A673 (cell line): ENCODE results near the gene MRPS21. TPM values are rescaled to one million over a fixed set of nuclear protein-coding genes. Genes with fewer than 3 reads are reported as not detected.

Source experiments
- BruUV-seq: library from RNA; stranded (reverse); fragments of 400-500 nt; replicated peaks from 2 replicates; lab custom pipeline; 2021; lab: Mats Ljungman, UMichigan
- CTCF ChIA-PET: fragments of 300-600 bp; sonication (Branson Sonifier 250); formaldehyde crosslinking; loops from one replicate; lab custom pipeline; 2022; ENCODE audit warnings: antibody characterized with exemption; lab: Charles Lee
- POLR2A ChIA-PET: fragments of 300-600 bp; sonication (Branson Sonifier 250); formaldehyde crosslinking; loops from one replicate; lab custom pipeline; 2022; ENCODE audit warnings: antibody characterized with exemption; ENCODE audit not compliant: low non-redundant PET; lab: Charles Lee
- DNase-seq: peaks from one replicate; pipeline ENCODE4 v3.0.0-alpha.2; 2015; ENCODE audit warnings: low spot score
- H3K27ac ChIP-seq: fragments of 200-600 bp; sonication (generic); 2 replicates; pipeline ENCODE4 v1.5.1; 2016; ENCODE audit warnings: mixed run types, low read depth, mild to moderate bottlenecking, mixed read lengths, antibody characterized with exemption, low read length; ENCODE audit not compliant: poor library complexity, severe bottlenecking
- H3K27me3 ChIP-seq: fragments of 200-600 bp; sonication (generic); replicated peaks from 2 replicates; pipeline ENCODE4 v1.6.1; 2017; ENCODE audit warnings: mixed run types, low read depth, mild to moderate bottlenecking, mixed read lengths, antibody characterized with exemption, low read length; ENCODE audit not compliant: insufficient read depth, poor library complexity
- H3K36me3 ChIP-seq: fragments of 200-600 bp; sonication (generic); 2 replicates; pipeline ENCODE4 v1.6.1; 2016; ENCODE audit warnings: mixed run types, mild to moderate bottlenecking, mixed read lengths, antibody characterized with exemption, low read length; ENCODE audit not compliant: insufficient read depth, poor library complexity, severe bottlenecking
- H3K4me1 ChIP-seq: fragments of 200-600 bp; sonication (generic); 2 replicates; pipeline ENCODE4 v1.6.1; 2017; ENCODE audit warnings: mixed run types, mild to moderate bottlenecking, mixed read lengths, antibody characterized with exemption, low read length; ENCODE audit not compliant: insufficient read depth, poor library complexity, severe bottlenecking
- H3K4me3 ChIP-seq: fragments of 200-600 bp; sonication (generic); 2 replicates; pipeline ENCODE4 v1.5.1; 2016; ENCODE audit warnings: low read depth, mixed run types, mild to moderate bottlenecking, mixed read lengths, low read length; ENCODE audit not compliant: poor library complexity, severe bottlenecking
- H3K9me3 ChIP-seq: fragments of 200-600 bp; sonication (generic); 2 replicates; pipeline ENCODE4 v1.6.1; 2016; ENCODE audit warnings: mixed run types, low read depth, mild to moderate bottlenecking, mixed read lengths, antibody characterized with exemption, low read length; ENCODE audit not compliant: poor library complexity, severe bottlenecking
- EZH2 ChIP-seq: fragments of 200-600 bp; sonication (generic); IDR thresholded peaks from 2 replicates; pipeline ENCODE4 v1.6.1; 2017; ENCODE audit warnings: borderline replicate concordance, low read depth, mild to moderate bottlenecking, mixed read lengths, antibody characterized with exemption, low read length; ENCODE audit not compliant: poor library complexity, severe bottlenecking
- intact Hi-C: fragments of 100-400 bp; cut with micrococcal nuclease; formaldehyde crosslinking; loops from one replicate; pipeline ENCODE4 v1.10.0; 2022; ENCODE audit not compliant: unreplicated experiment
- total RNA-seq: library from RNA; stranded (reverse); gene quantifications from 2 replicates; pipeline ENCODE4 v1.2.3, GENCODE V29; 2021
- TF ChIP-seq, protein P1 (sequence below): fragments of 300-800, 200-600 bp; sonication (generic); conservative IDR thresholded peaks from 2 replicates; pipeline ENCODE4 v1.5.1; 2017; ENCODE audit warnings: low read depth, mild to moderate bottlenecking, antibody characterized with exemption, low read length, moderate library complexity, mixed read lengths

MRPS21 gene
- total RNA-seq, 1 experiment from 2014 or later = 96.3 TPM

DNA sequence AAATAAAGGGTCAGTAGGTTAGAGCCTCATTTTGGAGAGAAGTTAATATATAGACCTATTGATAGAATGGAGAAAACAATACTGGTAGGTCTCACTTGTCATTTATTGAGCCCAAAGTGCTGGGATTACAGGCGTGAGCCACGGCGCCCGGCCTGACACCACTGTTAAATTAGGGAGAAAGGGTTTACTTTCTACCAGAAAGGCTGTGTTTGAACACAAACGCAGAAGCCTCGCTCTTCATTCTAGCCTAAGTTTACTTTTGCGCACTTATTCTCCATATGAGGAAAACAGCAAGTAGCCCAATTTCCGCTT is 27.0 kb downstream of the MRPS21 start:
- H3K36me3 ChIP-seq = peaks cover 10% of the 10 kb centered on the region
- intact Hi-C loops = no loop called here
- no peaks in the 10 kb centered on the region for H3K27me3 ChIP-seq
- no TSS peak for BruUV-seq
- no peaks in the 10 kb centered on the region for H3K9me3 ChIP-seq
- ChIA-PET CTCF (no interaction called here), POLR2A (interaction anchor here (0.5 kb wide), 1 partner anchor 883 kb away, joined by 4 read pairs; no protein-coding TSS in a partner anchor)
- peak; percentile 14 for DNase-seq
- TF ChIP-seq EZH2 = no peak
- TF ChIP-seq, protein P1, sequence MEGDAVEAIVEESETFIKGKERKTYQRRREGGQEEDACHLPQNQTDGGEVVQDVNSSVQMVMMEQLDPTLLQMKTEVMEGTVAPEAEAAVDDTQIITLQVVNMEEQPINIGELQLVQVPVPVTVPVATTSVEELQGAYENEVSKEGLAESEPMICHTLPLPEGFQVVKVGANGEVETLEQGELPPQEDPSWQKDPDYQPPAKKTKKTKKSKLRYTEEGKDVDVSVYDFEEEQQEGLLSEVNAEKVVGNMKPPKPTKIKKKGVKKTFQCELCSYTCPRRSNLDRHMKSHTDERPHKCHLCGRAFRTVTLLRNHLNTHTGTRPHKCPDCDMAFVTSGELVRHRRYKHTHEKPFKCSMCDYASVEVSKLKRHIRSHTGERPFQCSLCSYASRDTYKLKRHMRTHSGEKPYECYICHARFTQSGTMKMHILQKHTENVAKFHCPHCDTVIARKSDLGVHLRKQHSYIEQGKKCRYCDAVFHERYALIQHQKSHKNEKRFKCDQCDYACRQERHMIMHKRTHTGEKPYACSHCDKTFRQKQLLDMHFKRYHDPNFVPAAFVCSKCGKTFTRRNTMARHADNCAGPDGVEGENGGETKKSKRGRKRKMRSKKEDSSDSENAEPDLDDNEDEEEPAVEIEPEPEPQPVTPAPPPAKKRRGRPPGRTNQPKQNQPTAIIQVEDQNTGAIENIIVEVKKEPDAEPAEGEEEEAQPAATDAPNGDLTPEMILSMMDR = no peak
- H3K4me3 ChIP-seq = peak overlapping the region; percentile 81
- peaks cover 7% of the 10 kb centered on the region for H3K4me1 ChIP-seq
- H3K27ac ChIP-seq = peak overlapping the region; percentile 84

DNA sequence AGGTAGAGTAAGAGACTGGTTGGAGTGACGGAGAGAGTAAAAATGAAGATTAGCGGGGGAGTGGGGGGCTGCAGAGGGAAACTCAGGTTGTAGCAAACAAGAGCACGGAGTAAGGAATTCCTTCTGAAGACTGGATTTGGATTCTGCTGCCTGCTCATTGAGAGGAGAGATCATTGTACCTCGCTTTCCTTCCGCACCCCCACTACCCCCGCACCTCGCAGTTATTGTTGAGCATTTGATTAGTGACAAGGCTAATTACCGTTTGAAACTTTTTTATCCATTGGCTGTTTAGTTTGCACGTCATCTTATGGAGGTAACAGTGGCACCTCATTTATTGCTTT is 28.1 kb downstream of the MRPS21 start:
- Histone ChIP-seq H3K4me1 (peaks cover 7% of the 10 kb centered on the region), H3K9me3 (no peaks in the 10 kb centered on the region), H3K36me3 (peaks cover 22% of the 10 kb centered on the region), H3K27me3 (no peaks in the 10 kb centered on the region), H3K27ac (peak overlapping the region; percentile 84), H3K4me3 (peak overlapping the region; percentile 81)
- intact Hi-C loops = no loop called here
- POLR2A ChIA-PET = no interaction called here
- no peak for TF ChIP-seq EZH2
- TF ChIP-seq, protein P1 = no peak
- BruUV-seq = TSS peak; percentile 93
- CTCF ChIA-PET = no interaction called here
- DNase-seq = no peak

DNA sequence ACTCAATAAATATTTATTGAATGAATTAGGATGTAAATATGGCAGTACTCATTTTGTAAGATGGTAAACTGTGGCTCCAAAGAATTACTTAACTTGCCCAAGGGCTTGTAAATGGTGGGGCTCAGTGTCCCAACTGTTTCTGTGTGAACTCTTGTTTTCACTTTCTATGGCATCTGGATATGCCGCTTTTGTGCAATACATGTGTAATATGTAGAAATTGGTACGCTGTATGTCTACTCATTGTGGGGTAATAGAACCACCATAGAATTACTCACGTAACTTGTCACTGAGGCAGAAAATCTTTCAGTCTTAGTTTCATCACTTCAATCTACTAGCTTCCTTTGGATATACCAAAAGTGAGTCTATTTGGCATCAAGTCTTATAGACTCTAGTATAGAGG is 28.6 kb downstream of the MRPS21 start:
- BruUV-seq = no TSS peak
- peak overlapping the region; percentile 84 for H3K27ac ChIP-seq
- ChIA-PET POLR2A (no interaction called here), CTCF (no interaction called here)
- no peaks in the 10 kb centered on the region for H3K9me3 ChIP-seq
- peaks cover 7% of the 10 kb centered on the region for H3K4me1 ChIP-seq
- TF ChIP-seq, protein P1 = no peak
- H3K4me3 ChIP-seq = peak overlapping the region; percentile 81
- peaks cover 26% of the 10 kb centered on the region for H3K36me3 ChIP-seq
- intact Hi-C loops = no loop called here
- no peak for DNase-seq
- H3K27me3 ChIP-seq = no peaks in the 10 kb centered on the region
